HG03196 (cell line): ENCODE results near the gene ARAF.
A peak's percentile ranks its signal among the peaks of the same experiment; 100 is the strongest.
"Not testable (repeated sequence)": the region's sequence is repeated elsewhere in the genome, so short reads cannot be mapped to it uniquely, and the experiment has no call there.

Experiments used
- ATAC-seq: cut with Tn5 transposase; IDR thresholded peaks from one replicate; pipeline ENCODE4 v1.9.1; 2021; ENCODE audit not compliant: unreplicated experiment

ARAF gene

GRCh38 chrX:47560934-47561658, at the start of gene ARAF:
Gene ARAF, plus strand, starts transcription at chrX:47561205. Its CDS starts 1,763 bp downstream, at chrX:47562968.
- peak; percentile 94 for ATAC-seq

- ATAC-seq: not testable (repeated sequence)
Measured at GRCh38 chrX:47512383-47512782, 48.6 kb upstream of the ARAF start.

- ATAC-seq: not testable (repeated sequence)
Measured at GRCh38 chrX:47513034-47513965, 47.7 kb upstream of the ARAF start.

- no peak for ATAC-seq
Measured at GRCh38 chrX:47514533-47515235, 46.3 kb upstream of the ARAF start.

GRCh38 chrX:47515941-47516665, 44.9 kb upstream of the ARAF start:
- ATAC-seq: no peak

- no peak for ATAC-seq
Measured at GRCh38 chrX:47518144-47518543, 42.9 kb upstream of the ARAF start.

GRCh38 chrX:47523297-47523696, 37.7 kb upstream of the ARAF start:
- no peak for ATAC-seq

GRCh38 chrX:47523713-47524166, 37.3 kb upstream of the ARAF start:
- no peak for ATAC-seq

- ATAC-seq: no peak
Measured at GRCh38 chrX:47529548-47529947, 31.5 kb upstream of the ARAF start.

GRCh38 chrX:47530049-47530448, 31.0 kb upstream of the ARAF start:
- no peak for ATAC-seq

GRCh38 chrX:47539860-47540259, 21.1 kb upstream of the ARAF start:
- ATAC-seq: no peak

GRCh38 chrX:47540754-47541538, 20.1 kb upstream of the ARAF start:
- no peak for ATAC-seq

- no peak for ATAC-seq
Measured at GRCh38 chrX:47543496-47543895, 17.5 kb upstream of the ARAF start.

- peak; percentile 84 for ATAC-seq
Measured at GRCh38 chrX:47556045-47556623, 4.9 kb upstream of the ARAF start.

GRCh38 chrX:47558436-47558835, 2.6 kb upstream of the ARAF start:
- no peak for ATAC-seq

- ATAC-seq: no peak
Measured at GRCh38 chrX:47560179-47560933, 649 bp upstream of the ARAF start.

GRCh38 chrX:47561659-47562151, 700 bp downstream of the ARAF start:
- ATAC-seq: no peak

- ATAC-seq: no peak
Measured at GRCh38 chrX:47562615-47563243, 1.7 kb downstream of the ARAF start.
